Upper lobe of left lung (tissue), 4 donors: Measurements from ENCODE around the gene NFIB.

Experiments
- POLR2A ChIP-seq, 4 donors: fragments of 450-650 bp; IDR thresholded peaks; one replicate each; pipeline ENCODE4 v1.5.1; 2016 to 2017; ENCODE audit warnings: antibody characterized with exemption in 4 of 4, mild to moderate bottlenecking in 2 of 4
- POLR2AphosphoS5 ChIP-seq, 2 donors: sonication (generic); formaldehyde crosslinking; IDR thresholded peaks; one replicate each; pipeline ENCODE4 v1.5.1; 2017; ENCODE audit warnings: antibody characterized with exemption in 2 of 2
- TF ChIP-seq, protein P1 (sequence below), 6 experiments: fragments of 450-650 bp in 4 of 6; fragments of 200-600 bp in 2 of 6; sonication (generic) in 2 of 6; IDR thresholded peaks; one replicate each; pipeline ENCODE4 v1.5.1; 2016 to 2019; ENCODE audit warnings: antibody characterized with exemption in 6 of 6

DNA sequence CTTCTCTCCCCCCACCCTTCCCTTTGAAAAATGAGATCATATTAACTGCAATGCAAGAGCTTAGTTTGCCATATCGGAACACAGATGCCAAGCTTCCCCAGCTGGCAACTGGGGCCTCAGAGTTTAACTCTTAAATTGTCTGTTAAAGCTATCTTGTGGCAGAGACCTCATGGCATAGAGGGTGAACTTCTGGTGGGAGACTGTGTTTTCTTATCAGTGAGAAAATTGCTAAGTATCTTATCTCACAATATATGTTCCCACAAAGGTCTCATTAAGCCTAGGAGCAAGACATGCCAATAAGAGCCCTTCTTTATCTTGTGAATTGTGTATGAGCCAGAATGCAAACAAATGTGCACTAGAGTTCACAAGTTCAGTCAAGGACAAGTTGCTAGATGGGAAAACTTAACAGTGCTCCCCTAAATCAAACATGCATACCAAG lies 12.3 kb downstream of the NFIB start:
- no peak for TF ChIP-seq POLR2AphosphoS5 (IDR thresholded peaks at IDR 0.05)
- TF ChIP-seq, protein P1, sequence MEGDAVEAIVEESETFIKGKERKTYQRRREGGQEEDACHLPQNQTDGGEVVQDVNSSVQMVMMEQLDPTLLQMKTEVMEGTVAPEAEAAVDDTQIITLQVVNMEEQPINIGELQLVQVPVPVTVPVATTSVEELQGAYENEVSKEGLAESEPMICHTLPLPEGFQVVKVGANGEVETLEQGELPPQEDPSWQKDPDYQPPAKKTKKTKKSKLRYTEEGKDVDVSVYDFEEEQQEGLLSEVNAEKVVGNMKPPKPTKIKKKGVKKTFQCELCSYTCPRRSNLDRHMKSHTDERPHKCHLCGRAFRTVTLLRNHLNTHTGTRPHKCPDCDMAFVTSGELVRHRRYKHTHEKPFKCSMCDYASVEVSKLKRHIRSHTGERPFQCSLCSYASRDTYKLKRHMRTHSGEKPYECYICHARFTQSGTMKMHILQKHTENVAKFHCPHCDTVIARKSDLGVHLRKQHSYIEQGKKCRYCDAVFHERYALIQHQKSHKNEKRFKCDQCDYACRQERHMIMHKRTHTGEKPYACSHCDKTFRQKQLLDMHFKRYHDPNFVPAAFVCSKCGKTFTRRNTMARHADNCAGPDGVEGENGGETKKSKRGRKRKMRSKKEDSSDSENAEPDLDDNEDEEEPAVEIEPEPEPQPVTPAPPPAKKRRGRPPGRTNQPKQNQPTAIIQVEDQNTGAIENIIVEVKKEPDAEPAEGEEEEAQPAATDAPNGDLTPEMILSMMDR (IDR thresholded peaks at IDR 0.05), result no peak
- TF ChIP-seq POLR2A (IDR thresholded peaks at IDR 0.05), result no peak
